PFSK-1 (cell line): ENCODE results near the gene INO80D.

Experiments
- POLR2AphosphoS5 ChIP-seq: IDR thresholded peaks from 2 replicates; pipeline ENCODE4 v1.6.1; 2012; ENCODE audit warnings: low read depth, mild to moderate bottlenecking, control low read depth, low read length, moderate library complexity
- REST ChIP-seq, 2 experiments: IDR thresholded peaks; 2 replicates each; pipeline versions ENCODE4 v1.6.1 to v1.8.0; 2011 to 2012; ENCODE audit warnings: low read depth in 2 of 2, low read length in 2 of 2, control low read depth in 1 of 2, inconsistent platforms in 1 of 2, mild to moderate bottlenecking in 1 of 2, moderate library complexity in 1 of 2; ENCODE audit not compliant: insufficient read depth in 1 of 2
- SIN3A ChIP-seq: IDR thresholded peaks from 2 replicates; pipeline ENCODE4 v1.6.1; 2012; ENCODE audit warnings: mild to moderate bottlenecking, low read length, moderate library complexity, borderline replicate concordance; ENCODE audit not compliant: insufficient read depth
- TAF1 ChIP-seq: IDR thresholded peaks from 2 replicates; pipeline ENCODE4 v1.6.1; 2012; ENCODE audit warnings: low read length, control low read depth, borderline replicate concordance; ENCODE audit not compliant: insufficient read depth

- TF ChIP-seq SIN3A (no peak), REST (IDR thresholded peaks at IDR 0.05; ENCODE audit: insufficient read depth in 1 of 2, low read depth in 2 of 2, low read length in 2 of 2) (no peak), TAF1 (no peak), POLR2AphosphoS5 (no peak)
Observed at GRCh38 chr2:206115026-206115578, 29.1 kb upstream of the INO80D start.
